AG20443 (cell line): ENCODE data around the gene GLB1L2.

ENCODE experiments used
- DNase-seq: peaks from one replicate; pipeline ENCODE4 v3.0.0; 2012; ENCODE audit warnings: low spot score, mixed read lengths

The GLB1L2 gene

GRCh38 chr11:134347441-134347840 is 15.7 kb downstream of the GLB1L2 start:
- DNase-seq: no peak

GRCh38 chr11:134349109-134349801 is 17.5 kb downstream of the GLB1L2 start:
- no peak for DNase-seq

GRCh38 chr11:134349802-134350355 is 18.1 kb downstream of the GLB1L2 start:
- DNase-seq: no peak

GRCh38 chr11:134350381-134350780 is 18.6 kb downstream of the GLB1L2 start:
- DNase-seq: no peak

- DNase-seq: no peak
Measured at GRCh38 chr11:134352111-134352510, 20.3 kb downstream of the GLB1L2 start.

- no peak for DNase-seq
Measured at GRCh38 chr11:134355136-134355535, 23.3 kb downstream of the GLB1L2 start.

GRCh38 chr11:134355656-134356055 is 23.9 kb downstream of the GLB1L2 start:
- no peak for DNase-seq

GRCh38 chr11:134356656-134357544 is 25.1 kb downstream of the GLB1L2 start:
- DNase-seq: no peak

- DNase-seq: no peak
Measured at GRCh38 chr11:134357545-134357839, 25.7 kb downstream of the GLB1L2 start.

GRCh38 chr11:134358165-134358855 is 26.5 kb downstream of the GLB1L2 start:
- DNase-seq: no peak

- DNase-seq: no peak
Measured at GRCh38 chr11:134358856-134359490, 27.2 kb downstream of the GLB1L2 start.

GRCh38 chr11:134359646-134360045 is 27.9 kb downstream of the GLB1L2 start:
- no peak for DNase-seq

- DNase-seq: peak; percentile 92
Measured at GRCh38 chr11:134360050-134360835, 28.5 kb downstream of the GLB1L2 start.

- no peak for DNase-seq
Measured at GRCh38 chr11:134361661-134362060, 29.9 kb downstream of the GLB1L2 start.

- DNase-seq: no peak
Measured at GRCh38 chr11:134362192-134362901, 30.6 kb downstream of the GLB1L2 start.

GRCh38 chr11:134363161-134363560 is 31.4 kb downstream of the GLB1L2 start:
- DNase-seq: no peak

GRCh38 chr11:134363592-134363991 is 31.8 kb downstream of the GLB1L2 start:
- no peak for DNase-seq

GRCh38 chr11:134364261-134364660 is 32.5 kb downstream of the GLB1L2 start:
- no peak for DNase-seq

GRCh38 chr11:134365011-134365925 is 33.5 kb downstream of the GLB1L2 start:
- DNase-seq: no peak

GRCh38 chr11:134366254-134366653 is 34.5 kb downstream of the GLB1L2 start:
- DNase-seq: no peak
